GM12878 (cell line): ENCODE data around the gene NAT8L. TPM values are rescaled to one million over a fixed set of nuclear protein-coding genes. Genes with fewer than 3 reads are reported as not detected.

Experiments
- ATAC-seq: fragments of 200-7000 bp; cut with Tn5 transposase; 3 replicates; pipeline ENCODE4 v1.9.1; 2020; ENCODE audit warnings: mild to moderate bottlenecking, moderate library complexity
- BruUV-seq: library from RNA; stranded (reverse); fragments of 400-500 nt; replicated peaks from 2 replicates; lab custom pipeline; 2021; lab: Mats Ljungman, UMichigan
- CTCF ChIA-PET: fragments of 300-600 bp; sonication (Branson Sonifier 250); formaldehyde crosslinking; extraction: SDS; loops from one replicate; lab custom pipeline; 2021; ENCODE audit warnings: inconsistent platforms; lab: Yijun Ruan, JAX
- POLR2A ChIA-PET: fragments of 350-600 bp; formaldehyde crosslinking; extraction: SDS; loops from one replicate; lab custom pipeline; 2021; ENCODE audit warnings: inconsistent platforms; lab: Charles Lee
- RAD21 ChIA-PET: fragments of 300-600 bp; sonication (Branson Sonifier 250); formaldehyde crosslinking; loops from one replicate; lab custom pipeline; 2023; ENCODE audit warnings: antibody characterized with exemption; ENCODE audit not compliant: unreplicated experiment; lab: Charles Lee
- SMC1A ChIA-PET: fragments of 300-600 bp; sonication (Branson Sonifier 250); formaldehyde crosslinking; loops from one replicate; lab custom pipeline; 2023; ENCODE audit not compliant: unreplicated experiment, uncharacterized antibody; lab: Charles Lee
- DNase-seq: peaks from one replicate; pipeline ENCODE4 v3.0.0-alpha.2; 2011; ENCODE audit warnings: low read depth, low spot score
- FAIRE-seq: peaks from 3 replicates; lab custom pipeline; 2011; peaks lifted over from hg19 to GRCh38; lab: Jason Lieb, UNC
- H2AFZ ChIP-seq: 2 replicates; pipeline ENCODE4 v1.6.0; 2011; ENCODE audit warnings: low read depth, low read length, control low read depth; ENCODE audit not compliant: control insufficient read depth
- H3K27ac ChIP-seq: 2 replicates; pipeline ENCODE4 v1.5.1; 2011; ENCODE audit warnings: control low read depth; ENCODE audit not compliant: control insufficient read depth, insufficient read depth
- H3K27me3 ChIP-seq, 2 experiments: replicated peaks in 1 of 2; 2 replicates each; pipeline versions ENCODE4 v1.6.0 to v1.6.1; 2011; ENCODE audit warnings: low read length in 1 of 2; ENCODE audit not compliant: control insufficient read depth in 2 of 2, insufficient read depth in 2 of 2
- H3K36me3 ChIP-seq, 2 experiments: 2 replicates each; pipeline ENCODE4 v1.5.1; 2011; ENCODE audit warnings: low read length in 1 of 2; ENCODE audit not compliant: control insufficient read depth in 2 of 2, insufficient read depth in 2 of 2
- H3K4me1 ChIP-seq: 2 replicates; pipeline ENCODE4 v1.6.1; 2011; ENCODE audit warnings: mild to moderate bottlenecking, low read length, moderate library complexity, mixed read lengths; ENCODE audit not compliant: control insufficient read depth, insufficient read depth
- H3K4me2 ChIP-seq: 2 replicates; pipeline ENCODE4 v1.6.0; 2011; ENCODE audit warnings: control low read depth; ENCODE audit not compliant: control insufficient read depth, insufficient read depth
- H3K4me3 ChIP-seq: fragments of 200-600 bp; sonication (generic); 2 replicates; pipeline ENCODE4 v1.5.1; 2016
- H3K79me2 ChIP-seq: 2 replicates; pipeline ENCODE4 v1.6.0; 2011; ENCODE audit warnings: low read length; ENCODE audit not compliant: control insufficient read depth, insufficient read depth
- H3K9ac ChIP-seq: 2 replicates; pipeline ENCODE4 v1.8.0; 2011; ENCODE audit warnings: low read length, control low read depth, mixed read lengths; ENCODE audit not compliant: control insufficient read depth, insufficient read depth
- H3K9me3 ChIP-seq: replicated peaks from 3 replicates; pipeline ENCODE4 v1.5.1; 2011; ENCODE audit warnings: mild to moderate bottlenecking, low read length; ENCODE audit not compliant: control insufficient read depth, insufficient read depth
- H4K20me1 ChIP-seq: 2 replicates; pipeline ENCODE4 v1.6.0; 2011; ENCODE audit not compliant: control insufficient read depth, insufficient read depth
- ATF3 ChIP-seq: IDR thresholded peaks from 2 replicates; pipeline ENCODE4 v1.6.1; 2011; ENCODE audit warnings: low read depth, mild to moderate bottlenecking, low read length, moderate library complexity, borderline replicate concordance; ENCODE audit errors: extremely low read depth
- E4F1 ChIP-seq: fragments of 450-650 bp; IDR thresholded peaks from 2 replicates; pipeline ENCODE4 v1.6.1; 2018; ENCODE audit warnings: borderline replicate concordance, mild to moderate bottlenecking; ENCODE audit not compliant: partially characterized antibody
- FOXM1 ChIP-seq: IDR thresholded peaks from 2 replicates; pipeline ENCODE4 v1.6.1; 2012; ENCODE audit warnings: low read depth, mild to moderate bottlenecking, inconsistent platforms, low read length, moderate library complexity
- LARP7 ChIP-seq: fragments of 450-650 bp; IDR thresholded peaks from 2 replicates; pipeline ENCODE4 v1.6.1; 2017; ENCODE audit warnings: mild to moderate bottlenecking
- NFYB ChIP-seq: IDR thresholded peaks from 2 replicates; pipeline ENCODE4 v1.6.1; 2011; ENCODE audit warnings: low read depth, mild to moderate bottlenecking, low read length, improper control_type of control experiment, moderate library complexity; ENCODE audit not compliant: insufficient read depth
- SRF ChIP-seq, 2 experiments: IDR thresholded peaks; 2 replicates each; pipeline ENCODE4 v1.6.1; 2011; ENCODE audit warnings: low read depth in 2 of 2, low read length in 2 of 2, mild to moderate bottlenecking in 1 of 2, moderate library complexity in 1 of 2
- USF1 ChIP-seq: IDR thresholded peaks from 2 replicates; pipeline ENCODE4 v1.6.1; 2011; ENCODE audit warnings: borderline replicate concordance, low read depth, mild to moderate bottlenecking, moderate library complexity, mixed read lengths, low read length; ENCODE audit not compliant: insufficient read depth; ENCODE audit errors: extremely low read length
- WGBS: methylation state at CpG from one replicate; pipeline ENCODE4 v1.1.6; 2016; ENCODE audit warnings: low lambda C conversion rate; ENCODE audit not compliant: insufficient replicate concordance, insufficient coverage; ENCODE audit errors: missing lambda C conversion rate; 5-methylcytosine and 5-hydroxymethylcytosine counted together
- in situ Hi-C: fragments of 300-500 bp; cut with MboI; formaldehyde crosslinking; loops from 9 replicates; pipeline ENCODE4 v1.14.3; 2018; ENCODE audit warnings: mixed read lengths
- intact Hi-C: fragments of 100-400 bp; cut with micrococcal nuclease; formaldehyde crosslinking; loops from one replicate; pipeline ENCODE4 v1.14.2; 2022; ENCODE audit not compliant: unreplicated experiment
- polyA plus RNA-seq, 11 experiments: library from polyadenylated mRNA; depleted of rRNA in 4 of 11; unstranded in 6 of 11; stranded (reverse) in 5 of 11; fragments of >200 nt; fragmentation: Nextera tagmentation in 4 of 11; fragmentation: Illumina TruSeq in 1 of 11; extraction: Ambion mirVana in 4 of 11; extraction: Trizol in 1 of 11; gene quantifications; 1 replicate in 1 of 11; 2 replicates in 10 of 11; pipeline versions ENCODE4 v1.2.1 to v1.2.3, GENCODE V29; 2011 to 2016; ENCODE audit warnings: inconsistent platforms in 2 of 11, missing spikeins in 2 of 11, low read depth in 1 of 11
- total RNA-seq, 4 experiments: library from RNA; depleted of rRNA in 3 of 4; stranded (reverse); fragments of >200 nt in 3 of 4; fragmentation: Illumina TruSeq in 1 of 4; extraction: Trizol in 1 of 4; gene quantifications; 2 replicates each; pipeline versions ENCODE4 v1.2.1 to v1.2.3, GENCODE V29; 2013 to 2021

Gene NAT8L
- total and polyA plus RNA-seq, 10 of the 15 experiments (the other 5 are each of a cell fraction or from before 2014, with no cell fraction given), result 0.01 to 0.31 (median 0.11) TPM; not detected in 5

- Histone ChIP-seq H3K79me2 (no peaks in the 10 kb centered on the region), H3K9ac (no peak overlapping the region), H2AFZ (no peak overlapping the region), H4K20me1 (no peaks in the 10 kb centered on the region), H3K9me3 (no peaks in the 10 kb centered on the region), H3K4me2 (no peak overlapping the region), H3K4me1 (peaks cover 8% of the 10 kb centered on the region; the same call in 1 of the 2 replicates), H3K4me3 (no peak overlapping the region), H3K27ac (no peak overlapping the region), H3K27me3 (peaks cover 3 to 4% of the 10 kb centered on the region in 2 experiments; a peak in 3 of 4 replicates), H3K36me3 (no peaks in the 10 kb centered on the region)
- FAIRE-seq (no peak), ATAC-seq (no peak), DNase-seq (no peak)
- no TSS peak for BruUV-seq
- ChIA-PET SMC1A (no interaction called here), RAD21 (no interaction called here), POLR2A (no interaction called here), CTCF (no interaction called here)
- in situ Hi-C loops, result no loop called here
- TF ChIP-seq SRF (IDR thresholded peaks at IDR 0.05; ENCODE audit: low read depth in 2 of 2, low read length in 2 of 2) (no peak), FOXM1 (no peak), E4F1 (no peak), NFYB (no peak), USF1 (no peak), LARP7 (no peak), ATF3 (no peak)
- 65% methylated on average over 11 of the region's 18 CpGs for WGBS
- intact Hi-C loops, result no loop called here
Measured at GRCh38 chr4:2043396-2044118, 15.6 kb upstream of the NAT8L start.
